ENCODE data around the gene OPN4. TPM values are rescaled to one million over a fixed set of nuclear protein-coding genes. Genes with fewer than 3 reads are reported as not detected.
A peak's percentile ranks its signal among the peaks of the same experiment; 100 is the strongest.

The OPN4 gene
- total RNA-seq, 6 experiments from 2014 or later, result not detected

GRCh38 chr10:86652361-86653202 is 1.8 kb upstream of the OPN4 start:
- Histone ChIP-seq H3K27me3 (no peaks in the 10 kb centered on the region), H3K4me1 (no peaks in the 10 kb centered on the region), H3K27ac (no peak overlapping the region), H3K4me3 (no peak overlapping the region), H3K36me3 (no peaks in the 10 kb centered on the region), H3K9me3 (no peaks in the 10 kb centered on the region)
- DNase-seq (peak in 1 of 3 donors; percentile 32), ATAC-seq (no peak)
- TF ChIP-seq POLR2A (IDR thresholded peaks at IDR 0.05) (no peak), CTCF (IDR thresholded peaks at IDR 0.05) (no peak)
- WGBS (ENCODE audit: insufficient coverage, low coverage, low lambda C conversion rate, missing lambda C conversion rate), result 44% methylated on average over 3 of the region's 14 CpGs
- intact Hi-C loops (cut with DNase I), result no loop called here

- Histone ChIP-seq H3K36me3 (no peaks in the 10 kb centered on the region), H3K4me3 (no peak overlapping the region), H3K27ac (no peak overlapping the region), H3K9me3 (no peaks in the 10 kb centered on the region), H3K4me1 (no peaks in the 10 kb centered on the region), H3K27me3 (no peaks in the 10 kb centered on the region)
- no peak for ATAC-seq
- peak in 2 of 3 donors; percentile 1 to 17 for DNase-seq
- no peak for TF ChIP-seq POLR2A (IDR thresholded peaks at IDR 0.05)
- no peak for TF ChIP-seq CTCF (IDR thresholded peaks at IDR 0.05)
- intact Hi-C loops (cut with DNase I), result no loop called here
- 80% methylated on average over 1 of the region's 3 CpGs for WGBS (ENCODE audit: insufficient coverage, low coverage, low lambda C conversion rate, missing lambda C conversion rate)
Measured at GRCh38 chr10:86653379-86653778, 968 bp upstream of the OPN4 start.

- no peaks in the 10 kb centered on the region for H3K27me3 ChIP-seq
- ATAC-seq (no peak), DNase-seq (no peak)
- 84% methylated on average over 3 of the region's 3 CpGs for WGBS (ENCODE audit: insufficient coverage, low coverage, low lambda C conversion rate, missing lambda C conversion rate)
- intact Hi-C loops (cut with DNase I), result no loop called here
- H3K4me3 ChIP-seq, result no peak overlapping the region
- TF ChIP-seq POLR2A (IDR thresholded peaks at IDR 0.05) (no peak), CTCF (IDR thresholded peaks at IDR 0.05) (no peak)
- H3K4me1 ChIP-seq, result no peaks in the 10 kb centered on the region
- H3K9me3 ChIP-seq, result no peaks in the 10 kb centered on the region
- H3K36me3 ChIP-seq, result no peaks in the 10 kb centered on the region
- H3K27ac ChIP-seq, result no peak overlapping the region
Measured at GRCh38 chr10:86653987-86654386, 360 bp upstream of the OPN4 start.

GRCh38 chr10:86655173-86655540 is 810 bp downstream of the OPN4 start:
- peak in 1 of 3 donors; percentile 27 for DNase-seq
- TF ChIP-seq CTCF (IDR thresholded peaks at IDR 0.05), result no peak
- no peak for TF ChIP-seq POLR2A (IDR thresholded peaks at IDR 0.05)
- no CpG with 5 or more reads among the region's 4 CpGs for WGBS (ENCODE audit: insufficient coverage, low coverage, low lambda C conversion rate, missing lambda C conversion rate)

More at GRCh38 chr10:86655173-86655540, 810 bp downstream of the OPN4 start:
- no peak for ATAC-seq
- Histone ChIP-seq H3K4me3 (no peak overlapping the region), H3K27ac (no peak overlapping the region), H3K36me3 (no peaks in the 10 kb centered on the region), H3K4me1 (no peaks in the 10 kb centered on the region), H3K9me3 (no peaks in the 10 kb centered on the region), H3K27me3 (no peaks in the 10 kb centered on the region)
- intact Hi-C loops (cut with DNase I), result no loop called here
